ENCODE results near the gene RAPH1. TPM values are rescaled to one million over a fixed set of nuclear protein-coding genes. Genes with fewer than 3 reads are reported as not detected.
A peak's percentile ranks its signal among the peaks of the same experiment; 100 is the strongest.

The RAPH1 gene
- total and polyA plus RNA-seq, 12 donors: 3.1 to 20.6 (median 15.9) TPM

DNA sequence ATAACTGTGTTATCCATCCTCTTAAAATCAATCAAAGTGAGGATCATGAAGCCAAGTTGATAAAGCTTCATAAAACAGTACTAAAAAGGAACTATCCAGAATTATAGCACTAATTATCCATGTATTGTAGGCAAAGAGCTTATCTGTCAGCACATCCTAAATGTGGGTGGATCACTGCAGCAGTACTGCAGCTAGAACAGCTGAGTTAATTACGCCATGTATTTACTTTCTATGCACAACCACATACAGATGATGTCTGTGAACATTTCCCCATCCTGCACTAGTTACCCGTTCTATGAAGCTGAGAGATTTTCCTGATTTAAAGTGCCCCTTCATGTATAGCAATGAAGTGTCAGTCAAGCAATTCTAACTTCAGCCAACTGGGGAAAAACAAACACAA is 96.6 kb downstream of the RAPH1 start:
- no peak for TF ChIP-seq CTCF (IDR thresholded peaks at IDR 0.05)
- Histone ChIP-seq H3K9me3 (no peaks in the 10 kb centered on the region), H3K27me3 (no peaks in the 10 kb centered on the region), H3K4me3 (no peak overlapping the region), H3K27ac (no peak overlapping the region), H3K4me1 (peaks cover 0 to 27% (median 6%) of the 10 kb centered on the region in 9 donors), H3K36me3 (peaks cover 0 to 85% (median 9%) of the 10 kb centered on the region in 9 donors)
- DNase-seq (no peak), ATAC-seq (no peak)
- intact Hi-C loops (cut with DNase I): no loop called here
- 71 to 72% methylated on average over 2 of the region's 2 CpGs for WGBS, 2 donors

DNA sequence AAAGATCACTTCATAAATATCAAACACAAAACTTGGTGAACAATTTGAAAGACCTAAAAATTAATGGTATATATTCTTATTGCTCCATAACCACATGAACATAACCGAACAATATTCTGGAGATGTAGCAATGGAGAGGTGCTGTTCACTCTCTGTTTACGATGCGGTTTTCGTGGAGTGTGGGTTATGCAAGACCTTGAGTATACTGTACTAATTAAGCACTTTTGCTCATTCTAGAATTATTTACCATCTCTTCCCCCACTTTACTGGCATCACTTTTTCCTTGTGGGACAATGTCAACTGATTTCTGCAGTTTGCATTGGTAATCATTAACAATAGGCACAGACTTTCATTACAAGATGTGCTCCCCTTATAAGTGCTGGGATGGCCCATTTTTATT is 97.6 kb downstream of the RAPH1 start:
- Histone ChIP-seq H3K9me3 (no peaks in the 10 kb centered on the region), H3K4me1 (peaks cover 0 to 24% (median 5%) of the 10 kb centered on the region in 9 donors), H3K27ac (no peak overlapping the region), H3K36me3 (peaks cover 0 to 85% (median 9%) of the 10 kb centered on the region in 9 donors), H3K27me3 (no peaks in the 10 kb centered on the region), H3K4me3 (no peak overlapping the region)
- 93% methylated on average over 4 of the region's 4 CpGs for WGBS, 2 donors
- intact Hi-C loops (cut with DNase I): no loop called here
- no peak for TF ChIP-seq CTCF (IDR thresholded peaks at IDR 0.05)
- ATAC-seq: no peak
- DNase-seq: no peak

GRCh38 chr2:203436496-203436895 is 98.6 kb downstream of the RAPH1 start:
- Histone ChIP-seq H3K36me3 (peaks cover 0 to 85% (median 9%) of the 10 kb centered on the region in 9 donors), H3K27me3 (no peaks in the 10 kb centered on the region), H3K27ac (peak overlapping the region in 1 of 10 donors; percentile 41), H3K4me1 (peaks cover 0 to 14% (median 0%) of the 10 kb centered on the region in 9 donors), H3K9me3 (no peaks in the 10 kb centered on the region), H3K4me3 (no peak overlapping the region)
- DNase-seq (no peak), ATAC-seq (no peak)
- intact Hi-C loops (cut with DNase I): no loop called here
- WGBS, 2 donors: 59 to 65% methylated on average over 2 of the region's 2 CpGs
- no peak for TF ChIP-seq CTCF (IDR thresholded peaks at IDR 0.05)

DNA sequence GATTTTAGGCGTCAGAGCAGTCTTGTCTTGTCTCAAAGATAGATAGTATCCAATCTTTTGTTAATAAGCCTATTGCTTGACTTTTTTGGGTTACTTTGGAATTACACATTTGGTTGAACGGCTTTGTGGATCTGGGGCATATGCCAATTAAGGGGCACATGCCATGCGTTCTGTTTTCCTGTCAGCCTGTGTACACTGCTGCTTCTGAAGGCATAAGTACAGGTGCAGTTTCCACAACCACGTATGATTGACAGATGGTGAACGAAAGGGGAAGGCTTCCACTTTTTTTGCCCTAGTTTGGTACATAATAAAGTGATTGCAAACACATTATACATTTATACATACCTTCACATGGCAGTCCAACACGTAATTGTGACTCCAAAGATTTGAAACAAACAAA is 102.3 kb downstream of the RAPH1 start:
- Histone ChIP-seq H3K4me1 (peaks cover 0 to 12% (median 0%) of the 10 kb centered on the region in 9 donors), H3K27ac (no peak overlapping the region), H3K4me3 (no peak overlapping the region), H3K9me3 (no peaks in the 10 kb centered on the region), H3K27me3 (no peaks in the 10 kb centered on the region), H3K36me3 (peaks cover 0 to 81% (median 8%) of the 10 kb centered on the region in 9 donors)
- WGBS, 2 donors: 79 to 87% methylated on average over 6 of the region's 6 CpGs
- no peak for TF ChIP-seq CTCF (IDR thresholded peaks at IDR 0.05)
- intact Hi-C loops (cut with DNase I): no loop called here
- ATAC-seq (no peak), DNase-seq (no peak)

All from heart right ventricle (tissue), 16 donors.